HCT116 (cell line): ENCODE data around the gene SLC25A18.

Source experiments
- EZH2phosphoT487 ChIP-seq: fragments of 200-600 bp; IDR thresholded peaks from 2 replicates; pipeline ENCODE4 v1.6.1; 2018; ENCODE audit warnings: antibody characterized with exemption, borderline replicate concordance
- JUND ChIP-seq: IDR thresholded peaks from 2 replicates; pipeline ENCODE4 v1.6.1; 2012
- POLR2A ChIP-seq: IDR thresholded peaks from 2 replicates; pipeline ENCODE4 v1.7.0; 2011; ENCODE audit warnings: borderline replicate concordance; ENCODE audit not compliant: insufficient read depth, insufficient read length; ENCODE audit errors: extremely low read depth
- TF ChIP-seq, protein P1 (sequence below): IDR thresholded peaks from 2 replicates; pipeline ENCODE4 v1.6.1; 2012
- TF ChIP-seq, protein P2 (sequence below), 3 experiments: fragments of 200-600 bp in 1 of 3; sonication (generic) in 1 of 3; IDR thresholded peaks in 2 of 3; conservative IDR thresholded peaks in 1 of 3; 2 replicates each; pipeline ENCODE4 v1.5.1; 2012 to 2017; ENCODE audit warnings: low read depth in 2 of 3, low read length in 2 of 3, antibody characterized with exemption in 1 of 3, borderline replicate concordance in 1 of 3, control low read depth in 1 of 3, mild to moderate bottlenecking in 1 of 3, mixed read lengths in 1 of 3, mixed run types in 1 of 3, moderate library complexity in 1 of 3; ENCODE audit not compliant: insufficient read depth in 1 of 3

GRCh38 chr22:17638432-17639246 is 75.3 kb downstream of the SLC25A18 start, which contains the start of gene BCL2L13:
- TF ChIP-seq POLR2A, result peak; percentile 79
- TF ChIP-seq, protein P1, sequence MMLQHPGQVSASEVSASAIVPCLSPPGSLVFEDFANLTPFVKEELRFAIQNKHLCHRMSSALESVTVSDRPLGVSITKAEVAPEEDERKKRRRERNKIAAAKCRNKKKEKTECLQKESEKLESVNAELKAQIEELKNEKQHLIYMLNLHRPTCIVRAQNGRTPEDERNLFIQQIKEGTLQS, result no peak
- no peak for TF ChIP-seq EZH2phosphoT487
- TF ChIP-seq, protein P2, sequence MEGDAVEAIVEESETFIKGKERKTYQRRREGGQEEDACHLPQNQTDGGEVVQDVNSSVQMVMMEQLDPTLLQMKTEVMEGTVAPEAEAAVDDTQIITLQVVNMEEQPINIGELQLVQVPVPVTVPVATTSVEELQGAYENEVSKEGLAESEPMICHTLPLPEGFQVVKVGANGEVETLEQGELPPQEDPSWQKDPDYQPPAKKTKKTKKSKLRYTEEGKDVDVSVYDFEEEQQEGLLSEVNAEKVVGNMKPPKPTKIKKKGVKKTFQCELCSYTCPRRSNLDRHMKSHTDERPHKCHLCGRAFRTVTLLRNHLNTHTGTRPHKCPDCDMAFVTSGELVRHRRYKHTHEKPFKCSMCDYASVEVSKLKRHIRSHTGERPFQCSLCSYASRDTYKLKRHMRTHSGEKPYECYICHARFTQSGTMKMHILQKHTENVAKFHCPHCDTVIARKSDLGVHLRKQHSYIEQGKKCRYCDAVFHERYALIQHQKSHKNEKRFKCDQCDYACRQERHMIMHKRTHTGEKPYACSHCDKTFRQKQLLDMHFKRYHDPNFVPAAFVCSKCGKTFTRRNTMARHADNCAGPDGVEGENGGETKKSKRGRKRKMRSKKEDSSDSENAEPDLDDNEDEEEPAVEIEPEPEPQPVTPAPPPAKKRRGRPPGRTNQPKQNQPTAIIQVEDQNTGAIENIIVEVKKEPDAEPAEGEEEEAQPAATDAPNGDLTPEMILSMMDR (IDR thresholded peaks at IDR 0.05 in 2 of 3, conservative IDR thresholded peaks at IDR 0.05 in 1 of 3; ENCODE audit: borderline replicate concordance in 1 of 3, insufficient read depth in 1 of 3, low read depth in 2 of 3, low read length in 2 of 3), result no peak
- TF ChIP-seq JUND, result no peak
